Mesodermal cell (in vitro differentiated cells): Measurements from ENCODE around the gene BAZ2B.

ENCODE experiments used
- H3K27ac ChIP-seq: 2 replicates; pipeline ENCODE4 v1.7.0; 2013; ENCODE audit warnings: mild to moderate bottlenecking, low read depth, low read length, moderate library complexity; ENCODE audit not compliant: severe bottlenecking
- H3K36me3 ChIP-seq: 2 replicates; pipeline ENCODE4 v1.7.1; 2013; ENCODE audit warnings: mild to moderate bottlenecking, low read length, moderate library complexity; ENCODE audit not compliant: control insufficient read depth, insufficient read depth
- H3K4me1 ChIP-seq: one replicate; pipeline ENCODE4 v1.7.1; 2013; ENCODE audit warnings: mild to moderate bottlenecking, low read length; ENCODE audit not compliant: insufficient read depth, control insufficient read depth, poor library complexity, severe bottlenecking
- H3K4me3 ChIP-seq: 2 replicates; pipeline ENCODE4 v1.7.0; 2013; ENCODE audit warnings: low read length, control low read depth, mild to moderate bottlenecking; ENCODE audit not compliant: insufficient read depth, poor library complexity, severe bottlenecking; ENCODE audit errors: extremely low read depth
- H3K9me3 ChIP-seq: 2 replicates; pipeline ENCODE4 v1.7.1; 2013; ENCODE audit warnings: mild to moderate bottlenecking, low read length, moderate library complexity; ENCODE audit not compliant: control insufficient read depth
- WGBS, 2 experiments: methylation state at CpG; one replicate each; pipeline ENCODE4 v1.1.5; 2013; ENCODE audit warnings: missing lambda C conversion rate in 2 of 2; ENCODE audit not compliant: insufficient coverage in 2 of 2; 5-methylcytosine and 5-hydroxymethylcytosine counted together

The BAZ2B gene

GRCh38 chr2:159605441-159606178 is 10.7 kb downstream of the BAZ2B start:
- Histone ChIP-seq H3K4me1 (peaks cover 18% of the 10 kb centered on the region), H3K27ac (peak overlapping the region; percentile 25), H3K36me3 (peaks cover 3% of the 10 kb centered on the region), H3K9me3 (no peaks in the 10 kb centered on the region), H3K4me3 (no peak overlapping the region)
- WGBS, 2 experiments, result 94 to 100% methylated on average over 2 of the region's 3 CpGs

- peaks cover 3% of the 10 kb centered on the region for H3K36me3 ChIP-seq
- no peak overlapping the region for H3K4me3 ChIP-seq
- 100% methylated on average over 1 of the region's 2 CpGs; no CpG with 5 or more reads in 1 of the 2 experiments for WGBS, 2 experiments
- peaks cover 16% of the 10 kb centered on the region for H3K4me1 ChIP-seq
- no peak overlapping the region for H3K27ac ChIP-seq
- no peaks in the 10 kb centered on the region for H3K9me3 ChIP-seq
These were observed 12.2 kb downstream of the BAZ2B start for GRCh38 chr2:159604159-159604558.

GRCh38 chr2:159600752-159601151 is 15.6 kb downstream of the BAZ2B start:
- no peak overlapping the region for H3K27ac ChIP-seq
- H3K36me3 ChIP-seq, result peaks cover 10% of the 10 kb centered on the region
- no peaks in the 10 kb centered on the region for H3K9me3 ChIP-seq
- H3K4me1 ChIP-seq, result peaks cover 10% of the 10 kb centered on the region
- WGBS, 2 experiments, result no CpG with 5 or more reads among the region's 3 CpGs
- no peak overlapping the region for H3K4me3 ChIP-seq

GRCh38 chr2:159595410-159596046 is 20.8 kb downstream of the BAZ2B start:
- H3K4me3 ChIP-seq, result no peak overlapping the region
- 91 to 100% methylated on average over 4 of the region's 6 CpGs for WGBS, 2 experiments
- H3K36me3 ChIP-seq, result peaks cover 7% of the 10 kb centered on the region
- no peaks in the 10 kb centered on the region for H3K9me3 ChIP-seq
- H3K27ac ChIP-seq, result no peak overlapping the region
- H3K4me1 ChIP-seq, result peaks cover 11% of the 10 kb centered on the region

- Histone ChIP-seq H3K36me3 (peaks cover 4% of the 10 kb centered on the region), H3K9me3 (no peaks in the 10 kb centered on the region), H3K4me1 (peaks cover 8% of the 10 kb centered on the region), H3K27ac (no peak overlapping the region), H3K4me3 (no peak overlapping the region)
- WGBS, 2 experiments, result 89% methylated on average over 2 of the region's 4 CpGs; no CpG with 5 or more reads in 1 of the 2 experiments
These were observed 23.9 kb downstream of the BAZ2B start for GRCh38 chr2:159592441-159592840.

- Histone ChIP-seq H3K36me3 (peaks cover 4% of the 10 kb centered on the region), H3K9me3 (no peaks in the 10 kb centered on the region), H3K4me3 (no peak overlapping the region), H3K27ac (no peak overlapping the region), H3K4me1 (peaks cover 8% of the 10 kb centered on the region)
These were observed 25.1 kb downstream of the BAZ2B start for GRCh38 chr2:159591221-159591620.

- Histone ChIP-seq H3K27ac (no peak overlapping the region), H3K9me3 (no peaks in the 10 kb centered on the region), H3K36me3 (peaks cover 7% of the 10 kb centered on the region), H3K4me1 (peaks cover 8% of the 10 kb centered on the region), H3K4me3 (no peak overlapping the region)
- no CpG with 5 or more reads among the region's 1 CpG for WGBS, 2 experiments
These were observed 27.1 kb downstream of the BAZ2B start for GRCh38 chr2:159589286-159589685.

GRCh38 chr2:159586034-159586433 is 30.3 kb downstream of the BAZ2B start:
- WGBS, 2 experiments, result no CpG with 5 or more reads among the region's 3 CpGs
- Histone ChIP-seq H3K9me3 (no peaks in the 10 kb centered on the region), H3K4me3 (no peak overlapping the region), H3K27ac (no peak overlapping the region), H3K4me1 (no peaks in the 10 kb centered on the region), H3K36me3 (peaks cover 18% of the 10 kb centered on the region)

GRCh38 chr2:159585622-159586021 is 30.7 kb downstream of the BAZ2B start:
- H3K36me3 ChIP-seq, result peaks cover 18% of the 10 kb centered on the region
- no peaks in the 10 kb centered on the region for H3K9me3 ChIP-seq
- no peak overlapping the region for H3K4me3 ChIP-seq
- no peak overlapping the region for H3K27ac ChIP-seq
- H3K4me1 ChIP-seq, result no peaks in the 10 kb centered on the region

GRCh38 chr2:159584796-159585195 is 31.6 kb downstream of the BAZ2B start:
- WGBS, 2 experiments, result 92 to 100% methylated on average over 1 to 2 of the region's 2 CpGs
- Histone ChIP-seq H3K9me3 (no peaks in the 10 kb centered on the region), H3K27ac (no peak overlapping the region), H3K4me1 (no peaks in the 10 kb centered on the region), H3K4me3 (no peak overlapping the region), H3K36me3 (peaks cover 18% of the 10 kb centered on the region)
